Neutrophil (primary cell): ENCODE measurements around the gene GJC1.

Experiments
- H3K27ac ChIP-seq: fragments of 200-600 bp; sonication (generic); 2 replicates; pipeline ENCODE4 v1.5.1; 2016; ENCODE audit warnings: mild to moderate bottlenecking, moderate library complexity
- H3K27me3 ChIP-seq: fragments of 200-600 bp; sonication (generic); 2 replicates; pipeline ENCODE4 v1.6.0; 2016; ENCODE audit warnings: mild to moderate bottlenecking
- H3K36me3 ChIP-seq: fragments of 200-600 bp; sonication (generic); 2 replicates; pipeline ENCODE4 v1.5.1; 2017
- H3K4me1 ChIP-seq, 2 experiments: fragments of 200-600 bp in 1 of 2; sonication (generic) in 1 of 2; 1 replicate in 1 of 2; 2 replicates in 1 of 2; pipeline versions ENCODE4 v1.5.1 to v1.6.1; 2013 to 2016; ENCODE audit warnings: low read depth in 1 of 2, low read length in 1 of 2, mild to moderate bottlenecking in 1 of 2, moderate library complexity in 1 of 2; ENCODE audit not compliant: control insufficient read depth in 1 of 2, insufficient read depth in 1 of 2
- H3K4me3 ChIP-seq, 2 experiments: fragments of 200-600 bp in 1 of 2; sonication (generic) in 1 of 2; 1 replicate in 1 of 2; 2 replicates in 1 of 2; pipeline ENCODE4 v1.5.1; 2013 to 2016; ENCODE audit warnings: low read depth in 1 of 2, low read length in 1 of 2, mild to moderate bottlenecking in 1 of 2, moderate library complexity in 1 of 2
- H3K9me3 ChIP-seq: fragments of 200-600 bp; sonication (generic); 2 replicates; pipeline ENCODE4 v1.5.1; 2016
- CTCF ChIP-seq: fragments of 200-600 bp; sonication (generic); IDR thresholded peaks from 2 replicates; pipeline ENCODE4 v1.5.1; 2016; ENCODE audit warnings: antibody characterized with exemption

GJC1 gene

GRCh38 chr17:44766409-44767038, 63.6 kb downstream of the GJC1 start:
- Histone ChIP-seq H3K4me1 (peaks cover 22 to 26% of the 10 kb centered on the region in 2 experiments), H3K4me3 (no peak overlapping the region), H3K27ac (no peak overlapping the region), H3K9me3 (no peaks in the 10 kb centered on the region), H3K36me3 (no peaks in the 10 kb centered on the region), H3K27me3 (peaks cover 10% of the 10 kb centered on the region)
- no peak for TF ChIP-seq CTCF

- no peak for TF ChIP-seq CTCF
- H3K36me3 ChIP-seq: no peaks in the 10 kb centered on the region
- peaks cover 16% of the 10 kb centered on the region for H3K27me3 ChIP-seq
- no peaks in the 10 kb centered on the region for H3K9me3 ChIP-seq
- no peak overlapping the region for H3K4me3 ChIP-seq
- no peak overlapping the region for H3K27ac ChIP-seq
- peaks cover 17 to 20% of the 10 kb centered on the region in 2 experiments for H3K4me1 ChIP-seq
These were observed 64.1 kb downstream of the GJC1 start for GRCh38 chr17:44765965-44766364.

- H3K4me3 ChIP-seq: no peak overlapping the region
- no peak overlapping the region for H3K27ac ChIP-seq
- peaks cover 43% of the 10 kb centered on the region for H3K27me3 ChIP-seq
- no peaks in the 10 kb centered on the region for H3K9me3 ChIP-seq
- peaks cover 5 to 14% of the 10 kb centered on the region in 2 experiments for H3K4me1 ChIP-seq
- TF ChIP-seq CTCF: no peak
- H3K36me3 ChIP-seq: no peaks in the 10 kb centered on the region
These were observed 66.9 kb downstream of the GJC1 start for GRCh38 chr17:44763170-44763569.

GRCh38 chr17:44761932-44762810, 67.9 kb downstream of the GJC1 start:
- no peaks in the 10 kb centered on the region for H3K36me3 ChIP-seq
- no peak overlapping the region for H3K27ac ChIP-seq
- peaks cover 0 to 10% of the 10 kb centered on the region in 2 experiments for H3K4me1 ChIP-seq
- H3K9me3 ChIP-seq: no peaks in the 10 kb centered on the region
- H3K27me3 ChIP-seq: peaks cover 53% of the 10 kb centered on the region
- H3K4me3 ChIP-seq: no peak overlapping the region
- no peak for TF ChIP-seq CTCF

GRCh38 chr17:44760474-44761308, 69.4 kb downstream of the GJC1 start:
- H3K27ac ChIP-seq: no peak overlapping the region
- no peaks in the 10 kb centered on the region for H3K36me3 ChIP-seq
- TF ChIP-seq CTCF: no peak
- H3K27me3 ChIP-seq: peaks cover 66% of the 10 kb centered on the region
- no peaks in the 10 kb centered on the region for H3K9me3 ChIP-seq
- H3K4me1 ChIP-seq: peaks cover 0 to 10% of the 10 kb centered on the region in 2 experiments
- no peak overlapping the region for H3K4me3 ChIP-seq
